DND-41 (cell line): ENCODE measurements around the gene UEVLD.
A peak's percentile ranks its signal among the peaks of the same experiment; 100 is the strongest.

ENCODE experiments used
- ATAC-seq: fragments of 200-7000 bp; cut with Tn5 transposase; 3 replicates; pipeline ENCODE4 v1.9.1; 2021; ENCODE audit warnings: low read depth; ENCODE audit not compliant: insufficient read depth
- DNase-seq: peaks from one replicate; pipeline ENCODE4 v3.0.0-alpha.2; 2020
- H2AFZ ChIP-seq: 2 replicates; pipeline ENCODE4 v1.6.0; 2012; ENCODE audit warnings: low read depth, low read length
- H3K27ac ChIP-seq: 2 replicates; pipeline ENCODE4 v1.5.1; 2012; ENCODE audit warnings: low read length, inconsistent platforms
- H3K27me3 ChIP-seq: fragments of 200-600 bp; sonication (generic); 2 replicates; pipeline ENCODE4 v1.6.0; 2012; ENCODE audit warnings: low read length, mild to moderate bottlenecking, inconsistent platforms; ENCODE audit not compliant: insufficient read depth, poor library complexity
- H3K36me3 ChIP-seq: 2 replicates; pipeline ENCODE4 v1.5.1; 2012; ENCODE audit warnings: low read length, inconsistent platforms; ENCODE audit not compliant: insufficient read depth
- H3K4me1 ChIP-seq: 2 replicates; pipeline ENCODE4 v1.5.1; 2012; ENCODE audit warnings: mild to moderate bottlenecking, low read length; ENCODE audit not compliant: insufficient read depth
- H3K4me2 ChIP-seq: 2 replicates; pipeline ENCODE4 v1.6.0; 2012; ENCODE audit warnings: mild to moderate bottlenecking, moderate library complexity, low read length, inconsistent platforms; ENCODE audit not compliant: insufficient read depth
- H3K4me3 ChIP-seq, 2 experiments: fragments of 200-600 bp in 1 of 2; shearing (Covaris generic) in 1 of 2; 2 replicates each; pipeline ENCODE4 v1.5.1; 2012 to 2016; ENCODE audit warnings: inconsistent platforms in 2 of 2, low read length in 2 of 2, mild to moderate bottlenecking in 2 of 2, low read depth in 1 of 2, moderate library complexity in 1 of 2
- H3K79me2 ChIP-seq: 2 replicates; pipeline ENCODE4 v1.6.0; 2012; ENCODE audit warnings: low read length, inconsistent platforms; ENCODE audit not compliant: insufficient read depth
- H3K9ac ChIP-seq: 2 replicates; pipeline ENCODE4 v1.6.0; 2012; ENCODE audit warnings: low read depth, mild to moderate bottlenecking, inconsistent platforms, low read length, moderate library complexity
- H3K9me3 ChIP-seq: 2 replicates; pipeline ENCODE4 v1.5.1; 2012; ENCODE audit warnings: low read length, moderate library complexity, mild to moderate bottlenecking, inconsistent platforms; ENCODE audit not compliant: insufficient read depth, severe bottlenecking
- H4K20me1 ChIP-seq: 2 replicates; pipeline ENCODE4 v1.6.0; 2012; ENCODE audit warnings: low read length; ENCODE audit not compliant: insufficient read depth
- EZH2 ChIP-seq: IDR thresholded peaks from 3 replicates; pipeline ENCODE4 v1.6.1; 2012; ENCODE audit warnings: borderline replicate concordance, low read depth, mild to moderate bottlenecking, moderate library complexity, low read length, inconsistent platforms; ENCODE audit not compliant: severe bottlenecking
- TF ChIP-seq, protein P1 (sequence below): IDR thresholded peaks from 2 replicates; pipeline ENCODE4 v1.5.1; 2012; ENCODE audit warnings: borderline replicate concordance, low read length, moderate library complexity, mild to moderate bottlenecking; ENCODE audit not compliant: poor library complexity, severe bottlenecking; ENCODE audit errors: extremely low read depth

Gene UEVLD

DNA sequence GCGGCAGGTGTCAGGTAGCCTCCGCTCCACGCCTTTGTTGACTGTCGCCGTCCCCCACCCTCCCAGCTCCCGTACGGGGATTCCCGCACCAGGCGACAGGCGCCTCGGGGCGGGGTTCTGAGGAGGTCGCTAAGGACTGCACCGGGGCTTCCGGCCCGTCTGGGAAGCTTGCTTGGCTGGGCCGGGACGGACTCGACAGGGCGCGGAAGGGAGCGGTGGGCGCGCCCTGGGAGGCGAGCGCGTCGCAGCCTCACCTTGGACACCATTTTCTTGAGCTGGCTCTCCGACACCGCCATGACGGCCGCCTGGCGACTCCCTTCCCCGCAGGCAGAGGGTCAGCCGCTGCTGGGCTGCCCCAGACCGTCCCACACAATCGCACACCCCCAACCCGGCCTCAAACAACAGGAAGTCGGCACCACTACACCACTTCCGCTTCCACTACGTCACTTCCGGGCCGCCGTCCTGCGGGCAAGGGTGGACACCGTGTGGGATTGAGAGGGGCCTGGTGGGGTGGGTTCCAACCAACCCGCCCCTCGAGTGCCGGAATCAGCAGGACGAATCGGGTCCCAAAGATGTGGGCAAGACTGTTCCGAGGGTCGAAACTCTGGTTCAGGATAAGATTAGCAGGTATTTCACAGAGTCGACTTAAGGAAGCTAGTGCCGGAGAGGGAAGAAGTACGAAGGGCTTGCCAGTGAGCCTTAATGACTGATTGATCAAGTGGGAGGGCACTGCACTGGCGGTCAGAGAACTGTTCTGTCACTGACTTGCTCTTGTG is 61.8 kb downstream of the UEVLD start, which contains the start of gene TSG101:
TSS of gene TSG101 (minus strand) at position 422 of the 776 bp plus-strand sequence. CDS start at position 296, 126 bp downstream.
- H3K9ac ChIP-seq = peak within 1 kb of the TSS; percentile 81
- TF ChIP-seq EZH2 = no peak
- TF ChIP-seq, protein P1, sequence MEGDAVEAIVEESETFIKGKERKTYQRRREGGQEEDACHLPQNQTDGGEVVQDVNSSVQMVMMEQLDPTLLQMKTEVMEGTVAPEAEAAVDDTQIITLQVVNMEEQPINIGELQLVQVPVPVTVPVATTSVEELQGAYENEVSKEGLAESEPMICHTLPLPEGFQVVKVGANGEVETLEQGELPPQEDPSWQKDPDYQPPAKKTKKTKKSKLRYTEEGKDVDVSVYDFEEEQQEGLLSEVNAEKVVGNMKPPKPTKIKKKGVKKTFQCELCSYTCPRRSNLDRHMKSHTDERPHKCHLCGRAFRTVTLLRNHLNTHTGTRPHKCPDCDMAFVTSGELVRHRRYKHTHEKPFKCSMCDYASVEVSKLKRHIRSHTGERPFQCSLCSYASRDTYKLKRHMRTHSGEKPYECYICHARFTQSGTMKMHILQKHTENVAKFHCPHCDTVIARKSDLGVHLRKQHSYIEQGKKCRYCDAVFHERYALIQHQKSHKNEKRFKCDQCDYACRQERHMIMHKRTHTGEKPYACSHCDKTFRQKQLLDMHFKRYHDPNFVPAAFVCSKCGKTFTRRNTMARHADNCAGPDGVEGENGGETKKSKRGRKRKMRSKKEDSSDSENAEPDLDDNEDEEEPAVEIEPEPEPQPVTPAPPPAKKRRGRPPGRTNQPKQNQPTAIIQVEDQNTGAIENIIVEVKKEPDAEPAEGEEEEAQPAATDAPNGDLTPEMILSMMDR = peak; percentile 5
- peaks cover 25% of the 10 kb centered on the region for H3K36me3 ChIP-seq
- peak within 1 kb of the TSS; percentile 80 to 83 for H3K4me3 ChIP-seq
- H3K27me3 ChIP-seq = no peaks in the 10 kb centered on the region
- peaks cover 62% of the 10 kb centered on the region for H3K79me2 ChIP-seq
- H4K20me1 ChIP-seq = 0 out of 2 replicates have a peak, but pooled peaks cover 2% of the 10 kb centered on the region
- peak within 1 kb of the TSS; percentile 97 for H2AFZ ChIP-seq
- peak; percentile 91 for ATAC-seq
- peaks cover 29% of the 10 kb centered on the region for H3K4me1 ChIP-seq
- no peaks in the 10 kb centered on the region for H3K9me3 ChIP-seq
- H3K27ac ChIP-seq = peak within 1 kb of the TSS; percentile 94
- peak within 1 kb of the TSS; percentile 76 for H3K4me2 ChIP-seq
- DNase-seq = peak; percentile 88

- Histone ChIP-seq H3K27ac (peak overlapping the region; percentile 94), H3K4me3 (peak overlapping the region; percentile 80 to 83), H3K27me3 (no peaks in the 10 kb centered on the region), H3K79me2 (peaks cover 68% of the 10 kb centered on the region), H3K4me1 (peaks cover 29% of the 10 kb centered on the region), H3K36me3 (peaks cover 25% of the 10 kb centered on the region), H3K9me3 (no peaks in the 10 kb centered on the region), H2AFZ (peak overlapping the region; percentile 97), H3K4me2 (peak overlapping the region; percentile 76), H3K9ac (peak overlapping the region; percentile 81), H4K20me1 (peaks cover 2% of the 10 kb centered on the region; the same call in 1 of the 2 replicates)
- ATAC-seq (no peak), DNase-seq (no peak)
- no peak for TF ChIP-seq EZH2
- TF ChIP-seq, protein P1 = no peak
Observed at GRCh38 chr11:18526130-18526520, 62.4 kb downstream of the UEVLD start.

DNA sequence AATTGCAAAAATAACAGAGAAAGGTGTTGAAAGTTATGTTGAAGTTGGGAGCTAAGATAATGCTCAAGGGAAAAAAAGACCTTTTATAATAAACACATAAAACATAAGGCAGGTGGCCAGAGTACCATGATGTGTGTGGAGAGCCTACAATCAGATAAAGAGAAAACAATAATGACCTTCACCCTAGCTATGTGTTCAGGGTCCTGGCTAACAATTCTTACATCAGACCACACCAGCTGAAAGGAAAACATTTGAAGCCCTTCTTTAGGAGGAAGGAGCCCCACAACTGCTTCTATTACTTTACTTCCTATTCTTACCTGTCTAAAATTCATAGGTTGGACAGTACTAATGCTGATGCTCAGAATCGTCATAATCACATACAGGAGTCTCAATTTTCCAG is 64.3 kb downstream of the UEVLD start:
- no peak for DNase-seq
- Histone ChIP-seq H2AFZ (no peak overlapping the region), H3K9ac (no peak overlapping the region), H3K4me1 (peaks cover 29% of the 10 kb centered on the region), H3K36me3 (peaks cover 25% of the 10 kb centered on the region), H3K4me3 (no peak overlapping the region), H3K4me2 (peak overlapping the region; percentile 6; the same call in 1 of the 2 replicates), H4K20me1 (peaks cover 2% of the 10 kb centered on the region; the same call in 1 of the 2 replicates), H3K9me3 (no peaks in the 10 kb centered on the region), H3K79me2 (peaks cover 81% of the 10 kb centered on the region), H3K27me3 (no peaks in the 10 kb centered on the region), H3K27ac (no peak overlapping the region)
- no peak for ATAC-seq
- TF ChIP-seq, protein P1 = no peak
- no peak for TF ChIP-seq EZH2
